ENCODE results near the gene MCUB. TPM values are rescaled to one million over a fixed set of nuclear protein-coding genes. Genes with fewer than 3 reads are reported as not detected.
A peak's percentile ranks its signal among the peaks of the same experiment; 100 is the strongest.

The MCUB gene
- total RNA-seq, 2 experiments from 2014 or later = 132 to 141 TPM

DNA sequence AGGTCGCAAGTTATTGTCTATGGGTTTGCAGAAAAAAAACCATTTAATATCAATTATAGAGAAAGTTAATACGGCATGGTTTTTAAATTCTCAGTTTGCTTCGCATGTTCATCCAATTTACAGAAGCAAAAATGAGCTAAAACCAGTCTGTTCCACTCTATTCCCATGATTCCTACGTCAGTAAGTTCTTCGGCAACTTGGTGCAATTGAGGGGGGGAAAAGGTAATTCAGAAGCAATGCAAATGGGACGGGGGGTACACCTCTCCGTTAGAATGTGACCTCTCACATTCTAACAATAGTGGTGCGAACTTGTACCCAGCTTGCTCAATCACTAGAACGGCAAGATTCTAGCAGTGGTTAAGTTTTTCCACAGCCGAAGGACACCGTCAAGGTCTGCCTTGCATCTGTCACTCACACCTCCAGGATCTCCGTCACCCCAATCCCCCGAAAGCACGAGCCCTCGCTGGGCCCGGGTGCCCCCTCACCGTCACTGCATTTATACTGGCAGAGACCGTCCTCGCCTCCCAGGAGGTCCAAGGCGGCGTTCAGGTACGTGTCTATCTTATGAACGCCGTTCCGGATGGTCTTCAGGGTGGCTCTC, 169.2 kb downstream of the MCUB start:
- peak; percentile 24 for DNase-seq
- Mint-ChIP-seq H3K4me3 (peak overlapping the region; percentile 85), H3K27ac (peak overlapping the region; percentile 84), H3K27me3 (no peaks in the 10 kb centered on the region), H3K9me3 (no peaks in the 10 kb centered on the region), H3K4me1 (peaks cover 22% of the 10 kb centered on the region), H3K36me3 (ENCODE audit: low read depth) (peaks cover 4% of the 10 kb centered on the region)
- POLR2A ChIA-PET = interaction anchor here (0.7 kb wide), 1 partner anchor 578 kb away, joined by 3 read pairs; no protein-coding TSS in a partner anchor
- CTCF ChIA-PET = interaction anchor here (0.7 to 2.7 kb wide), 2 partner anchors 10 to 21 kb away, joined by 3 to 7 read pairs; no protein-coding TSS in a partner anchor

DNA sequence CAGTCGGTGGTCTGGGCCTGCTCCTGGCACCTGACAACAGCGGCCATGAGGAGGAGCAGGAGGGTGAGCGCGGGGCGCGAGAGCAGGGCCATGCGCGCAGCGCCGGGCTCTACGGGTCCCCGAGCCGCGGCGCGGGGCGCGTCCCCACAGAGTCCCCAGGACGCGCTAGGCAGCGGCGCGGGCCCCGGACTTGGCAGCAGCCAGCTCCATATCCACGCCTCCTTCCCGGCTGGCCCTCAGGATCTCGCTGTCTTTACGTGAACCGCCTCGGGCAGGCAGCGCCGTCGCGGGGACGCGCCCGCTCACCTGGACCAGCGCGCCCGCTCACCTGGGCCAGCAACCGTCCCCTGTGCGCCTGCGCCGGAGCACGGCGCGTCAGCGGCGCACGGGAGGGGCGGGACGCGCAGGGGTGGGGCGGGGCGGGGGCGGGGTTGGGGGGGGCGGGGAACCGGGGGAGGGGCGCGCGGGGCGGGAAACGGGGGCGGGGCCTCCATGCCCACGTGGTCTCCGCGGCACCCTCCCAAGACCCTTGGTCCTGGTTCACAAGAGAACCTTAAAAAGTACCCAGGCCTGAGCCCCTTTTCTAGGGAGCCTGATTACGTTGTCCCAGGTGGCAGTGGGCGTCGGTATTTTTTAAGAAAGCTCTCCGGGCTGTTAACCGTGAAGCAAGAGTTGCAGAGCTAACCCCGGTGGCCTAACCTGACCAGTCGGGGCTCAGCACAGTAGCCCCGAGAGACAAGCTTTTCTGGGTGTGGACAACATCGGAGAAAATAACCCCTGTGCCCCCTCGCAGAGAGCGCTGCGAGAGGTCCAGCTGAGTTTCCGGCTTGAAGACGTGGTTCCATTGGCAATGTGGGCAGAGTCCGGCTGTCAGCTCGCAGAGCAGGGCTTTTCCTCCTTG, 169.9 kb downstream of the MCUB start, which contains the start of gene PLA2G12A:
TSS of gene PLA2G12A (minus strand) at position 353 of the 901 bp plus-strand sequence. CDS start at position 92, 261 bp downstream.
- CTCF ChIA-PET = interaction anchor here (0.7 to 2.7 kb wide), 5 partner anchors 10 to 297 kb away, joined by 3 to 7 read pairs (median 3); partner anchors contain the start of gene SEC24B
- peaks cover 22% of the 10 kb centered on the region for H3K4me1 Mint-ChIP-seq
- POLR2A ChIA-PET = interaction anchor here (0.7 kb wide), 1 partner anchor 577 kb away, joined by 3 read pairs; no protein-coding TSS in a partner anchor
- H3K27me3 Mint-ChIP-seq = no peaks in the 10 kb centered on the region
- peak; percentile 72 for DNase-seq
- peak within 1 kb of the TSS; percentile 84 for H3K27ac Mint-ChIP-seq
- H3K9me3 Mint-ChIP-seq = no peaks in the 10 kb centered on the region
- peak within 1 kb of the TSS; percentile 85 for H3K4me3 Mint-ChIP-seq
- H3K36me3 Mint-ChIP-seq (ENCODE audit: low read depth) = peaks cover 4% of the 10 kb centered on the region

DNA sequence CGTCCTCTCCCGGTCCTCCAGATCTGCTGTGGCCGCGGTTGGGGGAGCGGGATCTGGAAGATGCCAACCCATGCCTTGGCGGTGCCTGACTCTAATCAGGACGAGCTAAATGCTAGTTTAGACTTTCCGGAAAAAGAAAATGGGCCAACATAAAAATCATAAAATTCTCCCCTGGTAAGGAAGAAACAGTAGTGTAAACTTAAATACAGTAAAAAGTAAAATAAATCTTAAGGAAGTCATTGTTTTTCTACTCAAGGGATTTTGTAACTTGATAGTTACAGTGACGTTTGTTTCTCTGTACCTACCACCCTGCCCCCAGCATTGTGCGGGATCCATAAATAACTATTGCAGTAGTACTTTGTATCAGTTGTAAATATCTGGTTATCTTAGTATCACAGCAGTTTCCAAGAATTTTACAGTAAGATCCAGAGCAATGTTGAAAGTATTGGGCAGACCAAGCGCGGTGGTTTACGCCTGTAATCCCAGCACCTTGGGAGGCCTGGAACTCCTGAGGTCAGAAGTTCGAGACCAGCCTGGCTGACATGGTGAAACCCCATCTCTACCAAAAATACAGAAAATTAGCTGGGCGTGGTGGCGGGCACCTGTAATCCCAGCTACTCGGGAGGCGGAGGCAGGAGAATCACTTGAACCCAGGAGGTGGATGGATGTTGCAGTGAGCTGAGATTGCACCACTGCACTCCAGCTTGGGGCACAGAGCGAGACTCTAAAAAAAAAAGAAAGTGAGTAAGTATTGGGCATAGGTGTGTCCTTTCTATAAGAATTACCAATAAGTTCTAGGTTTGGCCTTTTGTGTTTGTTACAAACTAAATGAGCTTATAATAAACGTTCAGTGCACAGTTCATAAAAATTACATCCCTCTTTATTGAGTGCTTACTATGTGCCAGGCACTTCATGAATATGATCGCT, 170.8 kb downstream of the MCUB start:
- Mint-ChIP-seq H3K4me1 (peaks cover 21% of the 10 kb centered on the region), H3K27me3 (no peaks in the 10 kb centered on the region), H3K36me3 (ENCODE audit: low read depth) (peaks cover 4% of the 10 kb centered on the region), H3K9me3 (no peaks in the 10 kb centered on the region), H3K27ac (peak overlapping the region; percentile 79), H3K4me3 (peak overlapping the region; percentile 77)
- ChIA-PET CTCF (interaction anchor here (1.0 to 2.7 kb wide), 5 partner anchors 9 to 298 kb away, joined by 3 to 7 read pairs (median 4); partner anchors contain the start of gene SEC24B), POLR2A (interaction anchor here (0.6 kb wide), 1 partner anchor 12 kb away, joined by 3 read pairs; no protein-coding TSS in a partner anchor)
- DNase-seq = no peak

DNA sequence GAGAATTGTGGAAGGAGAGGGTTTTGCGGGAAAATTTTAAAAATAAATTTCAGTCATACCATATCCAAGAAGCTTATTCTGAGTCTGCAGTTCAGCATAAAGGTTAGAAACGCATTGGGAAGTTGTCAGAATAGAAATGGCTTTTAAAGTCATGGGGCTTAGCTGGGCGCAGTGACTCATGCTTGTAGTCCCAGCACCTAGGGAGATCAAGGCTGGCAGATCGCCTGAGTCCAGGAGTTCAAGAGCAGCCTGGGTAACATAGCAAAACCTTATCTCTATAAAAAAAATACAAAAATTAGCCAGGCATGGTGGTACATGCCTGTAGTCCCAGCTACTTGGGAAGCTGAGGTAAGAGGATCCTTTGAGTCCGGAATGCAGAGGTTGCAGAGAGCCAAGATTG, 173.7 kb downstream of the MCUB start:
- H3K9me3 Mint-ChIP-seq = no peaks in the 10 kb centered on the region
- ChIA-PET POLR2A (no interaction called here), CTCF (interaction anchor here (0.8 kb wide), 1 partner anchor 144 kb away, joined by 3 read pairs; no protein-coding TSS in a partner anchor)
- no peak for DNase-seq
- peaks cover 12% of the 10 kb centered on the region for H3K4me1 Mint-ChIP-seq
- H3K4me3 Mint-ChIP-seq = no peak overlapping the region
- peaks cover 4% of the 10 kb centered on the region for H3K27me3 Mint-ChIP-seq
- H3K27ac Mint-ChIP-seq = no peak overlapping the region
- no peaks in the 10 kb centered on the region for H3K36me3 Mint-ChIP-seq (ENCODE audit: low read depth)

DNA sequence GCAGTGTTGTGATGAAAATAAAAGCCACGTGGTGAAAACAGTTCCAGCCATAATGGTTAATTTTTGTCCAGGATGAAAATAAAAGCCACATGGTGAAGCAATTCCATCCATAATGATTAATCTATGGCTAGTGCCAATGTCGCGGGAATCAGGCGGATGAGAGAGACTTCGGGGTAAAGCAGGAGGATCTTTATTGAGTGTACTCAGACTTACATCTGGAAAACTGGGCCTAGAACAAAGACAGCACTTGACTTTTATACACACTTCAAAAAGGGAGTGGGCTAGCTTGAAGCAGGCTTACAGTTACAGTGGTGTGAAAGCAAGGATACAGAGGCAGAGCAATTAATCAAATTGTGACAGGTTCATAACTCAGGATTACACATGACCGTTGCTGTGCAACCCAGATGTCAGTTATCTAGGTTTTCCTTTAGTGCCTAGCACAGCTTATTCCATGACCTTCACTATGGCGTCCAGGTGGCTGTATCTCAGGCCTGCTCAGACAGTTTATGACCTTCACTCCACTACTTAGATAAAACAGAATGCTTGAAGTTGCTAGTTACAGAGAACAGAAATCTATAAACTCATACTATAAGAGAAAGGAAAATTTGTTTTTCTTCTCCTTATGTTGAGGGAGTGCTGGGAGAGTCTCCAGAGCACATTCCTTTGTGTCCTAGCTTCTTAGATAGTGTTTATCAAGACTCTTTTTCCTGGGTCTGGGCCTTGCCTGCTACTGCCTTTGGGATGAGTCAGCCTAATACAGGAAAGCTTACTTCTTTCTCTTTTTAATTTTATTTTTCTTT, 175.7 kb downstream of the MCUB start:
- H3K27ac Mint-ChIP-seq = no peak overlapping the region
- peaks cover 12% of the 10 kb centered on the region for H3K27me3 Mint-ChIP-seq
- H3K4me3 Mint-ChIP-seq = no peak overlapping the region
- H3K4me1 Mint-ChIP-seq = no peaks in the 10 kb centered on the region
- ChIA-PET POLR2A (no interaction called here), CTCF (interaction anchor here (0.6 kb wide), 1 partner anchor 24 kb away, joined by 4 read pairs; no protein-coding TSS in a partner anchor)
- H3K9me3 Mint-ChIP-seq = no peaks in the 10 kb centered on the region
- DNase-seq = no peak
- H3K36me3 Mint-ChIP-seq (ENCODE audit: low read depth) = no peaks in the 10 kb centered on the region

Other genes starting within 250 kb of the MCUB start
- 10 to 100 TPM; 24.9 to 31.3 TPM for gene SEC24B, start 126.4 kb upstream of the MCUB start, total RNA-seq
- gene CASP6, start 143.2 kb downstream of the MCUB start, total RNA-seq = 10 to 100 TPM; 25.7 to 31.5 TPM
- 10 to 100 TPM; 18.7 TPM for gene PLA2G12A, start 169.8 kb downstream of the MCUB start, total RNA-seq
- not detected for gene CFI, start 241.8 kb downstream of the MCUB start, total RNA-seq

Measured in activated CD4-positive, alpha-beta T cell treated with anti-CD3 and anti-CD28 coated beads, Interleukin-2, amount 10 ng/mL, durations not matched to agents 7 days and 5 days (primary cell).